ENCODE measurements around the gene RPS6KA2. TPM values are rescaled to one million over a fixed set of nuclear protein-coding genes. Genes with fewer than 3 reads are reported as not detected.
"Not testable (repeated sequence)": the region's sequence is repeated elsewhere in the genome, so short reads cannot be mapped to it uniquely, and the experiment has no call there.

RPS6KA2 gene
- total RNA-seq, 4 donors from 2014 or later, result 12.1 to 116 (median 26.4) TPM

DNA sequence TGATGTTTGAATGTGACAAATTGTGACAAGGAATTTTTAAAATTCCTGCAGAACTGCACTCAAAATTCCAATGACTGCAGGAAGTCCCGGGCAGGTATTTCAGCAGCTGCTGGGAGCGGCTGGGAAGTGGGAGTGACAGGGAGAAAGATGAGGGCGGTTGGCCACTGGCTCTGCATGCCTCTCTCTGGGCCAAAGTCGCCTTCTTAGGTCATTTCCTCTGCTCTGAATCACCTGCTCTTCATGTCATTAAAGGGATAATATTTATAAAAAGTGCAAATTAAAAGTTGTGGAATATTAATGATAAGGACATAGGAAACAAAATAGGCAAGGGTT, 84.5 kb downstream of the RPS6KA2 start:
- Histone ChIP-seq H3K9me3 (no peaks in the 10 kb centered on the region), H3K27ac (peak overlapping the region in 1 of 4 donors; percentile 25)

DNA sequence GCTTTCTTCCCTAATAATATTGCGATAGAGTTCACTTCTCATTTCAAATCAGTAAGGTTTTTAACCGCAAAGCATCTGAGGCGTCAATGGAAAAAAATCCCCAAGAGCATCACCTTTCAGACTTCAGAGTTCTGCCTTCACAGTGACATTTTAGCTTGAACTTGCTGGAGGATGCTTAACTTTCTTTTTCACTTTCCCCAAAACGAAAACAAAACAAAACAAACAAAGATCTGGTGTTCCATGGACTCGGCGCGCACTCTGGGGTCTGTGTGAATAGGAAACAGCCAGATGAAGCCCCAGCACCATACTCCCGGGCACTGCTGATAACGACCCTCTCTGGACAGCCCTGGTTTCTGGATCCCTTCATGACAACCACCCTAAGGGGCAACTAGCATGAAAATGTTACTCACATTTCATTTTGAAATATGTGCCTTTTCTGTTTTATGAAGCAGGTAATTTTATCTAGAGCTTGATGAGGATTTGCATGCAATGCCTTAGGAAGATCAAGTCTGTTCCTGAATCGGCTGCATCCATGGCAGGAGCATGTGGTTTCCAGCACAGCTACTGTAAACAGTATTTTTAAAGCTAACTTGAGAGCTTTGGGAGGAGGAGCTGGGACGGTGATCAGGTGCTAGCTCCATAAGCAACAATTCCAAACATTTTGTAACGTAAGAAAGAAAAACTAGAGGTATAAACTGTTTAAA, 85.0 kb downstream of the RPS6KA2 start:
- peak overlapping the region; percentile 17 to 64 (median 29) for H3K27ac ChIP-seq
- H3K27me3 ChIP-seq, result no peaks in the 10 kb centered on the region
- TF ChIP-seq, protein P1, sequence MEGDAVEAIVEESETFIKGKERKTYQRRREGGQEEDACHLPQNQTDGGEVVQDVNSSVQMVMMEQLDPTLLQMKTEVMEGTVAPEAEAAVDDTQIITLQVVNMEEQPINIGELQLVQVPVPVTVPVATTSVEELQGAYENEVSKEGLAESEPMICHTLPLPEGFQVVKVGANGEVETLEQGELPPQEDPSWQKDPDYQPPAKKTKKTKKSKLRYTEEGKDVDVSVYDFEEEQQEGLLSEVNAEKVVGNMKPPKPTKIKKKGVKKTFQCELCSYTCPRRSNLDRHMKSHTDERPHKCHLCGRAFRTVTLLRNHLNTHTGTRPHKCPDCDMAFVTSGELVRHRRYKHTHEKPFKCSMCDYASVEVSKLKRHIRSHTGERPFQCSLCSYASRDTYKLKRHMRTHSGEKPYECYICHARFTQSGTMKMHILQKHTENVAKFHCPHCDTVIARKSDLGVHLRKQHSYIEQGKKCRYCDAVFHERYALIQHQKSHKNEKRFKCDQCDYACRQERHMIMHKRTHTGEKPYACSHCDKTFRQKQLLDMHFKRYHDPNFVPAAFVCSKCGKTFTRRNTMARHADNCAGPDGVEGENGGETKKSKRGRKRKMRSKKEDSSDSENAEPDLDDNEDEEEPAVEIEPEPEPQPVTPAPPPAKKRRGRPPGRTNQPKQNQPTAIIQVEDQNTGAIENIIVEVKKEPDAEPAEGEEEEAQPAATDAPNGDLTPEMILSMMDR (IDR thresholded peaks at IDR 0.05), result no peak
- no peak for TF ChIP-seq POLR2A (IDR thresholded peaks at IDR 0.05)
- peaks cover 0 to 2% (median 0%) of the 10 kb centered on the region in 3 donors for H3K36me3 ChIP-seq
- H3K4me3 ChIP-seq, result peak overlapping the region in 3 of 4 donors; percentile 2 to 31 (median 6)
- peak in 1 of 3 donors; percentile 40 for DNase-seq
- peaks cover 0 to 8% (median 0%) of the 10 kb centered on the region in 4 donors for H3K4me1 ChIP-seq
- no peaks in the 10 kb centered on the region for H3K9me3 ChIP-seq

More for the DNA sequence above, 84.5 kb downstream of the RPS6KA2 start:
- no peaks in the 10 kb centered on the region for H3K36me3 ChIP-seq
- H3K4me1 ChIP-seq, result peaks cover 0 to 8% (median 0%) of the 10 kb centered on the region in 4 donors
- TF ChIP-seq POLR2A (IDR thresholded peaks at IDR 0.05), result no peak
- H3K27me3 ChIP-seq, result no peaks in the 10 kb centered on the region
- peak overlapping the region in 2 of 4 donors; percentile 6 to 31 for H3K4me3 ChIP-seq
- DNase-seq, result no peak

DNA sequence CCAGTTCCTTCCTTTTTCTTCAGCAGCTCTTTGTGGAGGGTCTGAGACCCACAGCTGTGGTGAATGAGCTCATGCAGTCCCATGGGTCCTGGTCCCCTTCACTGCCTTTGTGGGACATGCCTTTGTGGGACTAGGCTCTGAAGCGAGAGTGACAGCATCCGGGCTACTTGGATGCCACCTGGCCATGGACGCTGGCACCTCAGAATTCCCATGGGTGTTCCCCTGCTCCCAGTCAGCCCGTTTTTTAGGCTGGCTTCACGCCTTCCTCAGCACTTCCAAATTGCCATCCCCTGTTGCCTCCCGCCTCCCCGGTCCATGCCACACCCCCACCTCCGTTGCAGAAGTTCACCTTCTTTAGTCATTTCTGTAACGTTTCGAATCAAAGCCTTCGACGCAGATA, 85.7 kb downstream of the RPS6KA2 start:
- peak in 1 of 3 donors; percentile 23 for DNase-seq
- no peaks in the 10 kb centered on the region for H3K9me3 ChIP-seq
- no peaks in the 10 kb centered on the region for H3K27me3 ChIP-seq
- H3K4me3 ChIP-seq, result peak overlapping the region in 2 of 4 donors; percentile 2 to 32
- peaks cover 0 to 3% (median 0%) of the 10 kb centered on the region in 3 donors for H3K36me3 ChIP-seq
- H3K4me1 ChIP-seq, result peaks cover 0 to 8% (median 0%) of the 10 kb centered on the region in 4 donors
- peak overlapping the region in 3 of 4 donors; percentile 33 to 64 (median 50) for H3K27ac ChIP-seq
- TF ChIP-seq, protein P1 (IDR thresholded peaks at IDR 0.05), result no peak
- no peak for TF ChIP-seq POLR2A (IDR thresholded peaks at IDR 0.05)

DNA sequence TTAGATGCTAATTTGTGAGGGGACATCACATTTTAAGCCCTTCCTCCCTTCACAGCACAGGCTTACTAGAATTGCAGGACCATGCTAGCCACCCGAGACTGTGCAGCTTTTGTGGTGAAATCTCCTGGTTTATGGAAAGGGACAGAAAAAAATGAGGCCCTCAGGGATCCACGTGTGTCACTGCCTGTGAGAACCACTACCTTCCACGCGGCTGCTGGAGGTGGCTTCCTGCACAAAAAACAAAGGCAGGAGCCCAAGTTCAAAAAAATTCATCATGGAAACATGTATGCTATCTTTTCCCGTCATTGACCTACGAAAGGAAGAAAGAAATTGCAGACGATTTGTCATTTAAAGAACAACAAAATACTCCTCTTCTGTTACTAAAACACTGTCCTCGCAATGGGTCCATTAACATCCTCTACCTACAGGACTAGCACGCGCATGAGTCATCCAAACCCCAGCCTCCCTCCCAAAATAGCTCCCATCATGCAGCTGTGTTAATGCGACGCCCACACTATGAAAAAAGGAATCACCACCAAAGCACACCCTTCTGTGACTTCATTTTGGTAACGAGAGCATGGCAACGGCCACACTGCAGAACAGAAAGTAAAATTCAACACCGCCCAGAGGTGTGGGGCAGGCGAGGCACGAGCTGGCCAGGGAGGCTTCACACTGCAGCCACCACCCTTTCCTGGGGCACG, 86.3 kb downstream of the RPS6KA2 start:
- Histone ChIP-seq H3K27ac (peak overlapping the region in 3 of 4 donors; percentile 33 to 64 (median 50)), H3K27me3 (no peaks in the 10 kb centered on the region), H3K4me3 (peak overlapping the region in 3 of 4 donors; percentile 2 to 32 (median 16)), H3K4me1 (peaks cover 0 to 8% (median 0%) of the 10 kb centered on the region in 4 donors), H3K36me3 (peaks cover 0 to 3% (median 0%) of the 10 kb centered on the region in 3 donors), H3K9me3 (no peaks in the 10 kb centered on the region)
- no peak for TF ChIP-seq POLR2A (IDR thresholded peaks at IDR 0.05)
- TF ChIP-seq, protein P1 (IDR thresholded peaks at IDR 0.05), result no peak
- peak in 2 of 3 donors; percentile 57 to 72 for DNase-seq

DNA sequence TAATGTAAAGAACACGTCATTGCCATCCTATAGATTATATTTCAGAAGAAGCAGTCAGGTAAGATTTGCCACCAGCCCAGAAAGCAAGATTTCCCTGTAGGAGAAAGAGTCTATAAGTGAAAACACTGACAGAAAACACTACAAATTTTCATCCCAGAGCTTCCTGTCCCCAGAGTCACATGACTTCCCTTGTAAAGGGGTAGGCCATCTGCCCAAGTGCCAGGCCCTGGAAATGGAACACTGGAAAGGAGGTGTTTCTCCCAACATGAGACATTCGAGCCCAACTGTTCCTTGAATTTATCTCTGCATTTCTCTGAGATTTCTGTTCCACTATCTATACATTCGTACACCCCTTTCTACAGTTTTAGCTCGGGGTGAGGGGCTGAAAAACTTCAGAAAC, 87.5 kb downstream of the RPS6KA2 start:
- no peak for TF ChIP-seq POLR2A (IDR thresholded peaks at IDR 0.05)
- TF ChIP-seq, protein P1 (IDR thresholded peaks at IDR 0.05), result no peak
- Histone ChIP-seq H3K4me1 (peaks cover 0 to 8% (median 0%) of the 10 kb centered on the region in 4 donors), H3K27me3 (no peaks in the 10 kb centered on the region), H3K27ac (no peak overlapping the region), H3K9me3 (no peaks in the 10 kb centered on the region), H3K4me3 (no peak overlapping the region), H3K36me3 (peaks cover 0 to 3% (median 0%) of the 10 kb centered on the region in 3 donors)
- DNase-seq, result no peak

DNA sequence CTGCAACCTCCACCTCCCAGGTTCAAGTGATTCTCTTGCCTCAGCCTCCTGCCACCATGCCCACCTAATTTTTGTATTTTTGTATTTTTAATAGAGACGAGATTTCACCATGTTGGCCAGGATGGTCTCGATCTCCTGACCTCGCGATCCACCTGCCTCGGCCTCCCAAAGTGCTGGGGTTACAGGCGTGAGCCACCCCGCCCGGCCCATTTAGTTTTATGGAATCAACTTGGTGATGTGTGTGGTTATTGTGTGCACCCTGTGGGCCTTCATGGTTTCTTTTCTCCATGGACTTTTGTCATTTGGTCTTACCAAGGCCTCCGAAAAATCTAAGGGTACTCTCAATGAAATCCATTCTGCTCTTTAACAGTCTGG, 88.1 kb downstream of the RPS6KA2 start:
- not testable (repeated sequence) for H3K27me3 ChIP-seq, H3K9me3 ChIP-seq, H3K4me1 ChIP-seq, H3K27ac ChIP-seq, H3K4me3 ChIP-seq, DNase-seq, H3K36me3 ChIP-seq

All from Peyer's patch (tissue), 4 donors.